ENCODE measurements around the gene ZMAT3. TPM values are rescaled to one million over a fixed set of nuclear protein-coding genes. Genes with fewer than 3 reads are reported as not detected.

ZMAT3 gene
- total RNA-seq, 1 donor from 2014 or later, result 80.7 TPM

GRCh38 chr3:179005213-179005612 lies 66.4 kb downstream of the ZMAT3 start:
- peaks cover 19% of the 10 kb centered on the region for H3K9me3 Mint-ChIP-seq (ENCODE audit: low read depth)
- H3K27me3 Mint-ChIP-seq (ENCODE audit: low read depth), result no peaks in the 10 kb centered on the region
- no peak overlapping the region for H3K27ac Mint-ChIP-seq (ENCODE audit: unreplicated experiment)
- no peak for DNase-seq (ENCODE audit: low spot score)
- no peak overlapping the region for H3K4me3 Mint-ChIP-seq (ENCODE audit: unreplicated experiment)
- no peaks in the 10 kb centered on the region for H3K4me1 Mint-ChIP-seq (ENCODE audit: low read depth)
- H3K36me3 Mint-ChIP-seq (ENCODE audit: low read depth), result peaks cover 14% of the 10 kb centered on the region
- no peak for TF ChIP-seq CTCF (IDR thresholded peaks at IDR 0.05)

- Mint-ChIP-seq H3K4me1 (ENCODE audit: low read depth) (no peaks in the 10 kb centered on the region), H3K36me3 (ENCODE audit: low read depth) (peaks cover 16% of the 10 kb centered on the region), H3K27me3 (ENCODE audit: low read depth) (no peaks in the 10 kb centered on the region), H3K9me3 (ENCODE audit: low read depth) (peaks cover 8% of the 10 kb centered on the region), H3K4me3 (ENCODE audit: unreplicated experiment) (no peak overlapping the region), H3K27ac (ENCODE audit: unreplicated experiment) (no peak overlapping the region)
- no peak for TF ChIP-seq CTCF (IDR thresholded peaks at IDR 0.05)
- no peak for DNase-seq (ENCODE audit: low spot score)
Measured at GRCh38 chr3:179000659-179001058, 71.0 kb downstream of the ZMAT3 start.

GRCh38 chr3:179000144-179000543 lies 71.5 kb downstream of the ZMAT3 start:
- Mint-ChIP-seq H3K9me3 (ENCODE audit: low read depth) (peaks cover 8% of the 10 kb centered on the region), H3K36me3 (ENCODE audit: low read depth) (peaks cover 16% of the 10 kb centered on the region), H3K27me3 (ENCODE audit: low read depth) (no peaks in the 10 kb centered on the region), H3K27ac (ENCODE audit: unreplicated experiment) (no peak overlapping the region), H3K4me1 (ENCODE audit: low read depth) (no peaks in the 10 kb centered on the region), H3K4me3 (ENCODE audit: unreplicated experiment) (no peak overlapping the region)
- no peak for TF ChIP-seq CTCF (IDR thresholded peaks at IDR 0.05)
- no peak for DNase-seq (ENCODE audit: low spot score)

- H3K36me3 Mint-ChIP-seq (ENCODE audit: low read depth), result peaks cover 17% of the 10 kb centered on the region
Measured at GRCh38 chr3:178996399-178996798, 75.2 kb downstream of the ZMAT3 start.

GRCh38 chr3:178990293-178990692 lies 81.3 kb downstream of the ZMAT3 start:
- Mint-ChIP-seq H3K4me1 (ENCODE audit: low read depth) (no peaks in the 10 kb centered on the region), H3K27ac (ENCODE audit: unreplicated experiment) (no peak overlapping the region), H3K9me3 (ENCODE audit: low read depth) (peaks cover 41% of the 10 kb centered on the region), H3K4me3 (ENCODE audit: unreplicated experiment) (no peak overlapping the region), H3K36me3 (ENCODE audit: low read depth) (peaks cover 40% of the 10 kb centered on the region), H3K27me3 (ENCODE audit: low read depth) (no peaks in the 10 kb centered on the region)
- DNase-seq (ENCODE audit: low spot score), result no peak
- TF ChIP-seq CTCF (IDR thresholded peaks at IDR 0.05), result no peak

More at GRCh38 chr3:178996399-178996798, 75.2 kb downstream of the ZMAT3 start:
- no peaks in the 10 kb centered on the region for H3K27me3 Mint-ChIP-seq (ENCODE audit: low read depth)
- no peak overlapping the region for H3K27ac Mint-ChIP-seq (ENCODE audit: unreplicated experiment)
- DNase-seq (ENCODE audit: low spot score), result no peak
- TF ChIP-seq CTCF (IDR thresholded peaks at IDR 0.05), result no peak
- H3K4me3 Mint-ChIP-seq (ENCODE audit: unreplicated experiment), result no peak overlapping the region
- H3K4me1 Mint-ChIP-seq (ENCODE audit: low read depth), result no peaks in the 10 kb centered on the region
- peaks cover 8% of the 10 kb centered on the region for H3K9me3 Mint-ChIP-seq (ENCODE audit: low read depth)

Data from chondrocyte (in vitro differentiated cells).